Measurements from ENCODE around the gene YPEL5. TPM values are rescaled to one million over a fixed set of nuclear protein-coding genes. Genes with fewer than 3 reads are reported as not detected.

Gene YPEL5
- total RNA-seq = 110 and 118 TPM in 2 replicates

GRCh38 chr2:30146337-30147195, at the start of gene YPEL5:
Gene YPEL5 (plus strand): TSS chr2:30147007. CDS start chr2:30156652, 9,645 bp downstream.

Other genes with a start within 250 kb of the YPEL5 start
- 0.07 TPM in 1 of 2 replicates, not detected in the other for gene ALK, start 225.4 kb upstream of the YPEL5 start, total RNA-seq
- 105 and 253 TPM in 2 replicates for gene LBH, start 84.5 kb downstream of the YPEL5 start, total RNA-seq